Ishikawa (cell line): ENCODE measurements around the gene MACROH2A2.

Experiments
- CEBPB ChIP-seq: IDR thresholded peaks from 2 replicates; pipeline ENCODE4 v1.6.1; 2012
- CREB1 ChIP-seq: IDR thresholded peaks from 2 replicates; pipeline ENCODE4 v1.6.1; 2012; ENCODE audit warnings: low read depth
- EGR1 ChIP-seq: IDR thresholded peaks from 2 replicates; pipeline ENCODE4 v1.6.1; 2012
- EP300 ChIP-seq: IDR thresholded peaks from 2 replicates; pipeline ENCODE4 v1.6.1; 2012; ENCODE audit warnings: borderline replicate concordance
- FOXM1 ChIP-seq: IDR thresholded peaks from 2 replicates; pipeline ENCODE4 v1.6.1; 2012; ENCODE audit warnings: low read depth, borderline replicate concordance
- NFIC ChIP-seq: IDR thresholded peaks from 2 replicates; pipeline ENCODE4 v1.6.1; 2012
- RAD21 ChIP-seq: IDR thresholded peaks from 2 replicates; pipeline ENCODE4 v1.6.1; 2012; ENCODE audit warnings: low read depth
- TAF1 ChIP-seq: IDR thresholded peaks from 2 replicates; pipeline ENCODE4 v1.6.1; 2012; ENCODE audit warnings: low read depth, mild to moderate bottlenecking
- TCF12 ChIP-seq: IDR thresholded peaks from 2 replicates; pipeline ENCODE4 v1.6.1; 2012; ENCODE audit warnings: low read depth
- TEAD4 ChIP-seq: IDR thresholded peaks from 2 replicates; pipeline ENCODE4 v1.6.1; 2012
- YY1 ChIP-seq: IDR thresholded peaks from 2 replicates; pipeline ENCODE4 v1.6.1; 2012; ENCODE audit warnings: low read depth
- ZBTB7A ChIP-seq: IDR thresholded peaks from 2 replicates; pipeline ENCODE4 v1.6.1; 2012; ENCODE audit warnings: low read depth
- TF ChIP-seq, protein P1 (sequence below): IDR thresholded peaks from 2 replicates; pipeline ENCODE4 v1.6.1; 2012; ENCODE audit warnings: low read depth, mild to moderate bottlenecking
- TF ChIP-seq, protein P2 (sequence below): IDR thresholded peaks from 2 replicates; pipeline ENCODE4 v1.6.1; 2012
- TF ChIP-seq, protein P3 (sequence below): IDR thresholded peaks from 2 replicates; pipeline ENCODE4 v1.6.1; 2012

Gene MACROH2A2

DNA sequence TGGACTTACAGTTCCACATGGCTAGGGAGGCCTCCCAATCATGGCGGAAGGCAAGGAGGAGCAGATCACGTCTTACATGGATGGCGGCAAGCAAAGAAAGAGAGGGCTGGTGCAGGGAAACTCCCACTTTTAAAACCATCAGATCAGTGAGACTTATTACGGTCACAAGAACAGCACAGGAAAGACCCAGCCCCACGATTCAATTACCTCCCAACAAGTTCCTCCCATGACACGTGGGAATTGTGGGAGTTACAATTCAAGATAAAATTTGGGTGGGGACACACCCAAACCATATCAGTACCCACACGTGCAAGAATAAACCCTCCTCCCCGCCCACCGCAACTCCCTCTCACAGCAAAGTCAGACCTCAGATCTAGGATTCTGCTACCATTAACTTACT, 84.5 kb downstream of the MACROH2A2 start:
- TF ChIP-seq, protein P1, sequence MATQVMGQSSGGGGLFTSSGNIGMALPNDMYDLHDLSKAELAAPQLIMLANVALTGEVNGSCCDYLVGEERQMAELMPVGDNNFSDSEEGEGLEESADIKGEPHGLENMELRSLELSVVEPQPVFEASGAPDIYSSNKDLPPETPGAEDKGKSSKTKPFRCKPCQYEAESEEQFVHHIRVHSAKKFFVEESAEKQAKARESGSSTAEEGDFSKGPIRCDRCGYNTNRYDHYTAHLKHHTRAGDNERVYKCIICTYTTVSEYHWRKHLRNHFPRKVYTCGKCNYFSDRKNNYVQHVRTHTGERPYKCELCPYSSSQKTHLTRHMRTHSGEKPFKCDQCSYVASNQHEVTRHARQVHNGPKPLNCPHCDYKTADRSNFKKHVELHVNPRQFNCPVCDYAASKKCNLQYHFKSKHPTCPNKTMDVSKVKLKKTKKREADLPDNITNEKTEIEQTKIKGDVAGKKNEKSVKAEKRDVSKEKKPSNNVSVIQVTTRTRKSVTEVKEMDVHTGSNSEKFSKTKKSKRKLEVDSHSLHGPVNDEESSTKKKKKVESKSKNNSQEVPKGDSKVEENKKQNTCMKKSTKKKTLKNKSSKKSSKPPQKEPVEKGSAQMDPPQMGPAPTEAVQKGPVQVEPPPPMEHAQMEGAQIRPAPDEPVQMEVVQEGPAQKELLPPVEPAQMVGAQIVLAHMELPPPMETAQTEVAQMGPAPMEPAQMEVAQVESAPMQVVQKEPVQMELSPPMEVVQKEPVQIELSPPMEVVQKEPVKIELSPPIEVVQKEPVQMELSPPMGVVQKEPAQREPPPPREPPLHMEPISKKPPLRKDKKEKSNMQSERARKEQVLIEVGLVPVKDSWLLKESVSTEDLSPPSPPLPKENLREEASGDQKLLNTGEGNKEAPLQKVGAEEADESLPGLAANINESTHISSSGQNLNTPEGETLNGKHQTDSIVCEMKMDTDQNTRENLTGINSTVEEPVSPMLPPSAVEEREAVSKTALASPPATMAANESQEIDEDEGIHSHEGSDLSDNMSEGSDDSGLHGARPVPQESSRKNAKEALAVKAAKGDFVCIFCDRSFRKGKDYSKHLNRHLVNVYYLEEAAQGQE = no peak
- TF ChIP-seq RAD21 = no peak
- TF ChIP-seq TEAD4 = no peak
- TF ChIP-seq CEBPB = no peak
- no peak for TF ChIP-seq EGR1
- TF ChIP-seq ZBTB7A = no peak
- TF ChIP-seq YY1 = no peak
- TF ChIP-seq, protein P2, sequence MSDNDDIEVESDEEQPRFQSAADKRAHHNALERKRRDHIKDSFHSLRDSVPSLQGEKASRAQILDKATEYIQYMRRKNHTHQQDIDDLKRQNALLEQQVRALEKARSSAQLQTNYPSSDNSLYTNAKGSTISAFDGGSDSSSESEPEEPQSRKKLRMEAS = no peak
- TF ChIP-seq NFIC = no peak
- no peak for TF ChIP-seq EP300
- TF ChIP-seq TCF12 = no peak
- TF ChIP-seq, protein P3, sequence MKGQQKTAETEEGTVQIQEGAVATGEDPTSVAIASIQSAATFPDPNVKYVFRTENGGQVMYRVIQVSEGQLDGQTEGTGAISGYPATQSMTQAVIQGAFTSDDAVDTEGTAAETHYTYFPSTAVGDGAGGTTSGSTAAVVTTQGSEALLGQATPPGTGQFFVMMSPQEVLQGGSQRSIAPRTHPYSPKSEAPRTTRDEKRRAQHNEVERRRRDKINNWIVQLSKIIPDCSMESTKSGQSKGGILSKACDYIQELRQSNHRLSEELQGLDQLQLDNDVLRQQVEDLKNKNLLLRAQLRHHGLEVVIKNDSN = no peak
- TF ChIP-seq CREB1 = no peak
- no peak for TF ChIP-seq TAF1

DNA sequence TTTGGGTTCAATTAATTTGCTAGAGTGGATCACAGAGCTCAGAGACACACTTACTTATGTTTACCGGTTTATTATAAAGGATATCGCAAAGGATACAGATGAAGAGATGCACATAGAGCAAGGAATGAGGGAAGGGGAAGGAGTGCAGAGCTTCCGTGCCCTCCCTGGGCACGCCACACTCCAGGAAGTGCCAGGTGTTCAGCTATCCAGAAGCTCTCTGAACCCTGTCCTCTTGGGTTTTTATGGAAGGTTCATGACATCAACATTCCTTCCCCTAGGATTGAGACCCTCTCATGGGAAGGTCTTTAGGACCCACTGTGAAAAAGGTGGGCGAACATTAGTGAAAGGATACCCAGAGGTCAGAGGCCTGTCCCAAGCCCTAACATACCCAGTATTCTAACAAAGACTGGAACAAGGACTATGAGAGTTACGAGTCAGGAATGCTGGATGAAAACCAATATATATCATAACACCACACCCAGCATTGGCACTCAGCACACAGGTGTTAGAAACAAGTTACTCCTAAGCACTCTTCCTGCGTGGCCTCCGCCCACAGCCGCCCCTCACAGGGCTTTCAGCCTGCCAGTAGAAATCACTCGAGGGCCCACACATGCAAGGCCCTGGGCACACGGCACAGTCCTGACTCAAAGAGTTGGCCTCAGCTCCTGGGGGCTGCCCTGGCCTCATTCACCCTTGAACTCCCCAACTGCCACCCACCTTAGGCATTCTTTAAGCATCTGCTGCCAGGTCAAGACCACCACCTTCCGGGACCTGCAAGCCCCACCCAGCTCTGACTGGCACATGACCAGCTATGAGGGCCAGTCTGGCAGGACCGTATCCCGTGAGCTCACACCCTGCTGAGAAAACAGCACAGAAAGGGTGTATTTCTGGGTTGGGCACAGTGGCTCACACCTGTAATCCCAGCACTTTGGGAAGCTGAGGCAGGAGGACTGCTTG, 85.6 kb downstream of the MACROH2A2 start:
- TF ChIP-seq EGR1 (no peak), TEAD4 (no peak), TAF1 (no peak), RAD21 (no peak), EP300 (no peak), FOXM1 (no peak), YY1 (no peak), CEBPB (no peak), ZBTB7A (no peak), NFIC (no peak), TCF12 (0 out of 2 replicates have a peak, but pooled peaks have one; percentile 23), CREB1 (no peak)
- TF ChIP-seq, protein P1 = no peak
- TF ChIP-seq, protein P3 = peak; percentile 49
- TF ChIP-seq, protein P2 = 0 out of 2 replicates have a peak, but pooled peaks have one; percentile 42

DNA sequence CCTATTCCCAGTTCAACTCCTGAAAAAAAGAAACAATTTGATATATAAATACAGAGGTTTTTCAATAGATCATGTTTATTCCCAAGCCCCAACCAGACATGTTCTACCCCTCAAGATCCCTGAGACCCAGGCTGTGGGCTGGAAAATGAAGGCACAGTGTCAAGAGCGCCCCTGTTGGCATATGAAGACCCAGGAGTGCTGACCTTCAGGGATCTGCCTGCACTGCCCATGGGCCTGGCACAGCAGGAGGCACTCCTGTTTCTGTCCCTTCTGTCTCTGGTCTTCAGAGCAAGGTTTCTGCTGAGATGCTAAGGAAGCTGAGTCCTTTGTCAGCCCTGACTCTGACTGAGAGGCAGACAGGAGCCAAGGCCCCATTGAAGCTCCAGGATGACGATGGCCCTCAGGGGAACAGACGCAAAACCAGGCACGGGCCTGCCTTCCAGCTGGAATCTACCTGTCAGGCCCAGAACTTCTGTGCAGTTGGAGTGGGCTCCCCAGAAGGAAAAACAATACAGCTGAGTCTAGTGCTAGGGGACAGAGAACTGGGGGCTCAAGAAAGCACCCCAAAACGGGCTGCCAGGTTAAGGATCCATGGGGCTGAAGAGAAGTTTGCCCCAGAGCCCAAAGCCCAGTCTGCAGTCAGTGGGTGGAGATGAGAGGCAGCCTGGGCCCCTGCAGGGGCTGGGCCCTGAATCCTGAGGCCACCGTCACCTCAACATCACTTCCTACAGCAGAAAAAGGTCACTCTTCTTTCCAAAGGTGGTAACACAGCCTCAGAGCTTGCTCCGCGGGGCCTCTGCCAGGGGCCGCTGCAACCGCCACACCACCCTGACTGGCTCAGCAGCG, 86.7 kb downstream of the MACROH2A2 start:
- TF ChIP-seq ZBTB7A (no peak), CEBPB (no peak), RAD21 (no peak), EGR1 (no peak), CREB1 (no peak), YY1 (no peak), NFIC (no peak), EP300 (no peak), TEAD4 (no peak), TAF1 (no peak), FOXM1 (no peak), TCF12 (no peak)
- TF ChIP-seq, protein P1 = no peak
- TF ChIP-seq, protein P2 = no peak
- TF ChIP-seq, protein P3 = no peak
